AG09309 (cell line): ENCODE data around the gene DHRS7.

Experiments used
- DNase-seq: peaks from one replicate; pipeline ENCODE4 v3.0.0-alpha.2; 2010; ENCODE audit warnings: low read depth
- H3K4me3 ChIP-seq: 2 replicates; pipeline ENCODE4 v1.5.1; 2011; ENCODE audit warnings: mild to moderate bottlenecking, low read depth, low read length, moderate library complexity; ENCODE audit not compliant: control insufficient read depth
- TF ChIP-seq, protein P1 (sequence below): IDR thresholded peaks from 2 replicates; pipeline ENCODE4 v1.5.1; 2011; ENCODE audit warnings: mild to moderate bottlenecking, low read depth, low read length, inconsistent platforms; ENCODE audit not compliant: insufficient read depth, control insufficient read depth; ENCODE audit errors: missing control alignments

Gene DHRS7

DNA sequence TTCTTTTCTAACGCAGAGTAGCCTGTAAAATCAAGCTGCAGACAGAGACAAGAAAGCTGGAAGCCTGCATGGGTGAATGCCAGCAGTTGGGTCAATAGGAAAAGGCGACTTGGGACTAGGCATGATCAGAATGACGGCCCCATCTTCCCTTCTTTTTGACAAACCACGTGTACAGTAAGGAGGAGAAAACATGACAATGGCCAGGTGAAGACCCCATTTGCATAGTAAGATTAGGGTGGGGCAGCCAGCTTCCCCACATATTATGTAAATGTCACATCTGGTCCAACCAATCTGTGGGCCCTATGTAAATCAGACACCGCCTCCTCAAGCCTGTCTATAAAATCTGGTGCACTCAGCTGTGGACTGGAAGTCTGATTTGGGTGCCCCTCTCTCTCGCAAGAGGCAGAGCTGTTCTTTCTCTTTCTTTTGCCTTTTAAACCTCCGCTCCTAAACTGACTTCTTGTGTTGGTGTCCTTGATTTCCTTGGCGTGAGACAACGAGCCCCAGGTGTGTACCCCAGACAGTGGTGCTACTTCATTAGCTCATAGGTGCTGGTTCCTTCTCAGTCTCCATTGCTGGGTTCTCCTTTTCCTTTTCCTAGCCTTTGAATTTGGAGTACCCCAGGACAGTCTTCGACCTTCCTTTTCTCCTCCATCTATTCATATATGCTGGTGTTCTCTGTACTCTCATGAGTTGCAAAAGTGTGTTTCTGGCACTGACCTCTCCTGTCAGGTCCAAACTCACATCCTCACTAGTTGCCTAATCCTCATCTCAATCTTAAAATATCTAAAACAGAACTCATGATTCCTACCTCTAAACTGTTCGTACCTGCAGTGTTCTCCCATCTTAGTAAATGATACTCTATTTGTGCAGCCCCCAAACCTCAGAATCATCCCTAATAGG, 9.4 kb upstream of the DHRS7 start:
- no peak overlapping the region for H3K4me3 ChIP-seq
- no peak for DNase-seq
- TF ChIP-seq, protein P1, sequence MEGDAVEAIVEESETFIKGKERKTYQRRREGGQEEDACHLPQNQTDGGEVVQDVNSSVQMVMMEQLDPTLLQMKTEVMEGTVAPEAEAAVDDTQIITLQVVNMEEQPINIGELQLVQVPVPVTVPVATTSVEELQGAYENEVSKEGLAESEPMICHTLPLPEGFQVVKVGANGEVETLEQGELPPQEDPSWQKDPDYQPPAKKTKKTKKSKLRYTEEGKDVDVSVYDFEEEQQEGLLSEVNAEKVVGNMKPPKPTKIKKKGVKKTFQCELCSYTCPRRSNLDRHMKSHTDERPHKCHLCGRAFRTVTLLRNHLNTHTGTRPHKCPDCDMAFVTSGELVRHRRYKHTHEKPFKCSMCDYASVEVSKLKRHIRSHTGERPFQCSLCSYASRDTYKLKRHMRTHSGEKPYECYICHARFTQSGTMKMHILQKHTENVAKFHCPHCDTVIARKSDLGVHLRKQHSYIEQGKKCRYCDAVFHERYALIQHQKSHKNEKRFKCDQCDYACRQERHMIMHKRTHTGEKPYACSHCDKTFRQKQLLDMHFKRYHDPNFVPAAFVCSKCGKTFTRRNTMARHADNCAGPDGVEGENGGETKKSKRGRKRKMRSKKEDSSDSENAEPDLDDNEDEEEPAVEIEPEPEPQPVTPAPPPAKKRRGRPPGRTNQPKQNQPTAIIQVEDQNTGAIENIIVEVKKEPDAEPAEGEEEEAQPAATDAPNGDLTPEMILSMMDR, result no peak

DNA sequence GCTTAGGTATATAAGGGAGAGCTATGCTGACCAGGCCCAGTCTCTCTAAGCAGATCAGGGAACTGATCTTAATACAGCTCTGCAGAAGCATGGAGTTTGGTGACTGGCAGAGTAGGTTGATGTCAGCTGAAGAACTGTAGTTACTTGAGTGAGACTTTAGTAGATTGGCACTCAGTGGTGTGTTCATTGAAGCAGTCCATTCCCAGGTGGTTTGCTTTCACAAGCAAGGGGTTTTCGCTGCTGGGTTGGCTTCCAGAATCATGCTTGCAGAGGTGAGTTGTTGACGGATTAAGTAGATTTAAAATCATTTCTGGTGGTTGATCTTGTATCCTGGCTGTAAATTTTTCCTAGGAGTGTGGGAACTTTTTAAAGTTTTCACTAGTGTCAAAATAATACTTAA, 6.5 kb upstream of the DHRS7 start:
- no peak for DNase-seq
- TF ChIP-seq, protein P1, result no peak
- H3K4me3 ChIP-seq, result no peak overlapping the region

GRCh38 chr14:60170948-60171347, 5.8 kb upstream of the DHRS7 start:
- TF ChIP-seq, protein P1, result no peak
- no peak for DNase-seq

GRCh38 chr14:60169722-60170121, 4.5 kb upstream of the DHRS7 start:
- TF ChIP-seq, protein P1, result no peak
- DNase-seq, result no peak
- H3K4me3 ChIP-seq, result no peak overlapping the region

More at GRCh38 chr14:60170948-60171347, 5.8 kb upstream of the DHRS7 start:
- no peak overlapping the region for H3K4me3 ChIP-seq

DNA sequence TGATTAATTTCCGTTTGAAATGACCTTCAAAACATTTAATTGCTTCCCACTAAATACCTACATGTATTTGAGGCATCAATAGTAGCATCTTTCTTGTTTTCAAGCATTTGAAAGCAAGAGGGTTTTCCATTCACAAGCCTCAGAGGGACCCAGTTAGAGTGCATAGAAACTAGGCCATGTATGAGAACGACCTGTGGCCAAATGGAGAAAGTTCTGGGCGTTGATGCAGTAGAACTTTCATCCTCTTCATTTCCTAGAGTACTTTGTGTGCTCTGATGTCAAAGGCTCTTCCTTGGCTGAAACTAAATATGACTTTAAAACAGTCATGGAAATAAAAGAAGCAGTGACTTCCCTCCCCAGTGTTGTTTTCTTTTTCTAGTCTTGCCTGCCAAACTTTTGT, 944 bp upstream of the DHRS7 start:
- H3K4me3 ChIP-seq, result no peak overlapping the region
- no peak for DNase-seq
- TF ChIP-seq, protein P1, result no peak

DNA sequence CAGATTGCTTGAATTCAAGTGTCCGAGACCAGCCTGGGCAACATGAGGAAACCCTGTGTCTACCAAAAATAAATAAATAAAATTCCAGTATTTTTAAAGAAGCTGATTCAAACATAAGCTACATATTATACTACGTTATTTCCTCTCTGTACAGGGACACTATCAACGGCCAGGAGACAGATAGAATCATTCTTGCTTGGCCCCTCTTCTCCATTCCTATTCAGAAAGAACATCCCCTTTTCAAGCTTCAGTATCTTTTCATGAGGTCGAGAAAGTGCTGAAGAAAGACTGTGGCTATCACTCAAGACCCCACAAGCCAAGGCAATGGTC, 314 bp upstream of the DHRS7 start:
- H3K4me3 ChIP-seq, result peak overlapping the region; percentile 98; the same call in 1 of the 2 replicates
- TF ChIP-seq, protein P1, result no peak
- no peak for DNase-seq
